Measurements from ENCODE around the gene ABCB8. TPM values are rescaled to one million over a fixed set of nuclear protein-coding genes. Genes with fewer than 3 reads are reported as not detected.

ABCB8 gene
- total and polyA plus RNA-seq, 7 experiments from 2014 or later = 13.8 to 88.0 (median 64.4) TPM

- ATAC-seq = no peak
- intact Hi-C loops (cut with micrococcal nuclease) = loop anchor here in 1 of 2 donors (10.0 kb wide), 1 partner anchor 209 kb away; no protein-coding TSS in a partner anchor
- peak overlapping the region in 1 of 9 donors; percentile 56 for H3K27ac Mint-ChIP-seq
- peaks cover 0 to 3% of the 10 kb centered on the region in 2 donors for H3K27me3 ChIP-seq (ENCODE audit: control insufficient read depth in 2 of 2, insufficient read depth in 2 of 2, low read length in 2 of 2)
- peaks cover 10 to 75% (median 18%) of the 10 kb centered on the region in 5 donors for H3K27me3 Mint-ChIP-seq
- POLR2A ChIA-PET = interaction anchor here (0.8 to 3.3 kb wide), 6 partner anchors 9 to 63 kb away, joined by 3 to 19 read pairs (median 8); partner anchors contain the start of gene ABCB8
- peaks cover 0 to 3% (median 0%) of the 10 kb centered on the region in 11 donors for H3K9me3 Mint-ChIP-seq
- H3K4me3 Mint-ChIP-seq = no peak overlapping the region
- peak in 6 of 9 donors; percentile 38 to 70 (median 54) for DNase-seq
- H3K4me1 ChIP-seq (ENCODE audit: control insufficient read depth in 2 of 2, insufficient read depth in 2 of 2, low read length in 2 of 2) = peaks cover 13 to 22% of the 10 kb centered on the region in 2 donors
- no peaks in the 10 kb centered on the region for H3K36me3 Mint-ChIP-seq
- peaks cover 16 to 29% (median 24%) of the 10 kb centered on the region in 7 donors for H3K4me1 Mint-ChIP-seq
- no peaks in the 10 kb centered on the region for H3K9me3 ChIP-seq (ENCODE audit: control insufficient read depth in 2 of 3, low read length in 3 of 3)
- CTCF ChIA-PET = interaction anchor here (0.6 to 5.2 kb wide), 10 partner anchors 8 to 128 kb away, joined by 3 to 95 read pairs (median 15); no protein-coding TSS in a partner anchor
- no peak overlapping the region for H3K4me3 ChIP-seq (ENCODE audit: low read length)
- H3K36me3 ChIP-seq (ENCODE audit: control insufficient read depth in 2 of 3, insufficient read depth in 3 of 3, low read length in 3 of 3) = no peaks in the 10 kb centered on the region
- H3K27ac ChIP-seq (ENCODE audit: low read depth, low read length) = no peak overlapping the region
These were observed 44.3 kb upstream of the ABCB8 start for GRCh38 chr7:150983893-150984368.

- no peaks in the 10 kb centered on the region for H3K36me3 ChIP-seq (ENCODE audit: control insufficient read depth in 2 of 3, insufficient read depth in 3 of 3, low read length in 3 of 3)
- H3K27me3 ChIP-seq (ENCODE audit: control insufficient read depth in 2 of 2, insufficient read depth in 2 of 2, low read length in 2 of 2) = peaks cover 0 to 3% of the 10 kb centered on the region in 2 donors
- H3K4me3 ChIP-seq (ENCODE audit: low read length) = no peak overlapping the region
- Mint-ChIP-seq H3K36me3 (peaks cover 0 to 14% (median 6%) of the 10 kb centered on the region in 5 donors), H3K9me3 (peaks cover 0 to 19% (median 13%) of the 10 kb centered on the region in 11 donors), H3K4me1 (peaks cover 19 to 37% (median 28%) of the 10 kb centered on the region in 7 donors), H3K27ac (peak overlapping the region in 1 of 9 donors; percentile 56), H3K4me3 (peak overlapping the region in 6 of 10 donors; percentile 17 to 69 (median 40)), H3K27me3 (peaks cover 5 to 59% (median 10%) of the 10 kb centered on the region in 5 donors)
- ChIA-PET CTCF (interaction anchor here (0.7 to 5.2 kb wide), 14 partner anchors 8 to 126 kb away, joined by 3 to 95 read pairs (median 5); no protein-coding TSS in a partner anchor), POLR2A (interaction anchor here (0.8 to 3.3 kb wide), 8 partner anchors 8 to 42 kb away, joined by 3 to 19 read pairs (median 4); partner anchors contain the start of gene ABCB8)
- peaks cover 0 to 16% (median 11%) of the 10 kb centered on the region in 3 experiments for H3K9me3 ChIP-seq (ENCODE audit: control insufficient read depth in 2 of 3, low read length in 3 of 3)
- intact Hi-C loops (cut with micrococcal nuclease) = loop anchor here (1.0 to 10.0 kb wide), 4 partner anchors 65 to 211 kb away; partner anchors contain the start of genes CDK5 (in 1 of the 2) and SLC4A2 (in 1 of the 2)
- DNase-seq (peak in 5 of 9 donors; percentile 42 to 55 (median 51)), ATAC-seq (peak; percentile 72)
- H3K4me1 ChIP-seq (ENCODE audit: control insufficient read depth in 2 of 2, insufficient read depth in 2 of 2, low read length in 2 of 2) = peaks cover 12 to 21% of the 10 kb centered on the region in 2 donors
- H3K27ac ChIP-seq (ENCODE audit: low read depth, low read length) = no peak overlapping the region
These were observed 42.1 kb upstream of the ABCB8 start for GRCh38 chr7:150986099-150986512.

- no peak overlapping the region for H3K27ac Mint-ChIP-seq
- H3K9me3 Mint-ChIP-seq = peaks cover 0 to 24% (median 17%) of the 10 kb centered on the region in 11 donors
- peaks cover 0 to 16% (median 8%) of the 10 kb centered on the region in 5 donors for H3K36me3 Mint-ChIP-seq
- intact Hi-C loops (cut with micrococcal nuclease) = loop anchor here (1.0 to 10.0 kb wide), 4 partner anchors 65 to 212 kb away; partner anchors contain the start of genes CDK5 (in 1 of the 2) and SLC4A2 (in 1 of the 2)
- peak overlapping the region in 1 of 10 donors; percentile 37 for H3K4me3 Mint-ChIP-seq
- H3K4me1 Mint-ChIP-seq = peaks cover 19 to 37% (median 28%) of the 10 kb centered on the region in 7 donors
- H3K9me3 ChIP-seq (ENCODE audit: control insufficient read depth in 2 of 3, low read length in 3 of 3) = peaks cover 0 to 20% (median 15%) of the 10 kb centered on the region in 3 experiments
- ChIA-PET CTCF (interaction anchor here (0.6 to 5.2 kb wide), 12 partner anchors 8 to 271 kb away, joined by 3 to 95 read pairs (median 9); no protein-coding TSS in a partner anchor), POLR2A (interaction anchor here (1.1 to 1.4 kb wide), 3 partner anchors 13 to 32 kb away, joined by 4 to 6 read pairs (median 4); no protein-coding TSS in a partner anchor)
- ATAC-seq (no peak), DNase-seq (no peak)
- peaks cover 12 to 21% of the 10 kb centered on the region in 2 donors for H3K4me1 ChIP-seq (ENCODE audit: control insufficient read depth in 2 of 2, insufficient read depth in 2 of 2, low read length in 2 of 2)
- no peaks in the 10 kb centered on the region for H3K36me3 ChIP-seq (ENCODE audit: control insufficient read depth in 2 of 3, insufficient read depth in 3 of 3, low read length in 3 of 3)
- no peak overlapping the region for H3K27ac ChIP-seq (ENCODE audit: low read depth, low read length)
- peaks cover 0 to 3% of the 10 kb centered on the region in 2 donors for H3K27me3 ChIP-seq (ENCODE audit: control insufficient read depth in 2 of 2, insufficient read depth in 2 of 2, low read length in 2 of 2)
- H3K4me3 ChIP-seq (ENCODE audit: low read length) = no peak overlapping the region
- H3K27me3 Mint-ChIP-seq = peaks cover under 1 to 54% (median 5%) of the 10 kb centered on the region in 5 donors
These were observed 41.7 kb upstream of the ABCB8 start for GRCh38 chr7:150986556-150986955.

- peak; percentile 49 to 72 (median 64) for DNase-seq
- Mint-ChIP-seq H3K4me1 (peaks cover 19 to 43% (median 31%) of the 10 kb centered on the region in 7 donors), H3K36me3 (peaks cover 1 to 16% (median 8%) of the 10 kb centered on the region in 5 donors), H3K4me3 (peak overlapping the region; percentile 37 to 83 (median 72)), H3K27me3 (peaks cover 0 to 34% (median 0%) of the 10 kb centered on the region in 5 donors), H3K9me3 (peaks cover 0 to 29% (median 20%) of the 10 kb centered on the region in 11 donors), H3K27ac (peak overlapping the region in 6 of 9 donors; percentile 5 to 65 (median 26))
- POLR2A ChIA-PET = interaction anchor here (0.9 to 1.8 kb wide), 4 partner anchors 9 to 29 kb away, joined by 4 to 6 read pairs (median 6); no protein-coding TSS in a partner anchor
- peak; percentile 79 for ATAC-seq
- intact Hi-C loops (cut with micrococcal nuclease) = loop anchor here (1.0 to 10.0 kb wide), 7 partner anchors 14 to 214 kb away; partner anchors contain the start of genes CDK5 (in 1 of the 2) and SLC4A2 (in 1 of the 2)
- peaks cover 0 to 20% (median 15%) of the 10 kb centered on the region in 3 experiments for H3K9me3 ChIP-seq (ENCODE audit: control insufficient read depth in 2 of 3, low read length in 3 of 3)
- CTCF ChIA-PET = interaction anchor here (0.7 to 3.0 kb wide), 11 partner anchors 9 to 122 kb away, joined by 3 to 17 read pairs (median 5); partner anchors contain the start of gene ATG9B
- H3K27ac ChIP-seq (ENCODE audit: low read depth, low read length) = no peak overlapping the region
- no peaks in the 10 kb centered on the region for H3K27me3 ChIP-seq (ENCODE audit: control insufficient read depth in 2 of 2, insufficient read depth in 2 of 2, low read length in 2 of 2)
- H3K4me3 ChIP-seq (ENCODE audit: low read length) = peak overlapping the region; percentile 10
- no peaks in the 10 kb centered on the region for H3K36me3 ChIP-seq (ENCODE audit: control insufficient read depth in 2 of 3, insufficient read depth in 3 of 3, low read length in 3 of 3)
- peaks cover 12 to 21% of the 10 kb centered on the region in 2 donors for H3K4me1 ChIP-seq (ENCODE audit: control insufficient read depth in 2 of 2, insufficient read depth in 2 of 2, low read length in 2 of 2)
These were observed 39.7 kb upstream of the ABCB8 start for GRCh38 chr7:150988230-150989226.

GRCh38 chr7:150989456-150989855 lies 38.8 kb upstream of the ABCB8 start:
- ATAC-seq = no peak
- peaks cover 12 to 30% of the 10 kb centered on the region in 2 donors for H3K4me1 ChIP-seq (ENCODE audit: control insufficient read depth in 2 of 2, insufficient read depth in 2 of 2, low read length in 2 of 2)
- POLR2A ChIA-PET = interaction anchor here (1.1 to 1.8 kb wide), 3 partner anchors 8 to 29 kb away, joined by 4 to 6 read pairs (median 5); no protein-coding TSS in a partner anchor
- no peaks in the 10 kb centered on the region for H3K27me3 ChIP-seq (ENCODE audit: control insufficient read depth in 2 of 2, insufficient read depth in 2 of 2, low read length in 2 of 2)
- Mint-ChIP-seq H3K36me3 (peaks cover 1 to 16% (median 8%) of the 10 kb centered on the region in 5 donors), H3K27ac (peak overlapping the region in 1 of 9 donors; percentile 31), H3K4me3 (peak overlapping the region in 3 of 10 donors; percentile 33 to 83 (median 73)), H3K9me3 (peaks cover 0 to 29% (median 20%) of the 10 kb centered on the region in 11 donors), H3K4me1 (peaks cover 20 to 52% (median 35%) of the 10 kb centered on the region in 7 donors), H3K27me3 (peaks cover 0 to 30% (median 0%) of the 10 kb centered on the region in 5 donors)
- H3K27ac ChIP-seq (ENCODE audit: low read depth, low read length) = no peak overlapping the region
- CTCF ChIA-PET = interaction anchor here (0.7 to 3.0 kb wide), 11 partner anchors 8 to 121 kb away, joined by 3 to 17 read pairs (median 5); no protein-coding TSS in a partner anchor
- DNase-seq = no peak
- H3K4me3 ChIP-seq (ENCODE audit: low read length) = no peak overlapping the region
- H3K9me3 ChIP-seq (ENCODE audit: control insufficient read depth in 2 of 3, low read length in 3 of 3) = peaks cover 0 to 20% (median 15%) of the 10 kb centered on the region in 3 experiments
- H3K36me3 ChIP-seq (ENCODE audit: control insufficient read depth in 2 of 3, insufficient read depth in 3 of 3, low read length in 3 of 3) = no peaks in the 10 kb centered on the region
- intact Hi-C loops (cut with micrococcal nuclease) = loop anchor here in 1 of 2 donors (2.0 to 10.0 kb wide), 3 partner anchors 25 to 215 kb away; partner anchors contain the start of genes CDK5 and SLC4A2

All from naive thymus-derived CD4-positive, alpha-beta T cell (primary cell).